ENCODE data around the gene SGMS2.
"Not testable (repeated sequence)": the region's sequence is repeated elsewhere in the genome, so short reads cannot be mapped to it uniquely, and the experiment has no call there.

The SGMS2 gene

DNA sequence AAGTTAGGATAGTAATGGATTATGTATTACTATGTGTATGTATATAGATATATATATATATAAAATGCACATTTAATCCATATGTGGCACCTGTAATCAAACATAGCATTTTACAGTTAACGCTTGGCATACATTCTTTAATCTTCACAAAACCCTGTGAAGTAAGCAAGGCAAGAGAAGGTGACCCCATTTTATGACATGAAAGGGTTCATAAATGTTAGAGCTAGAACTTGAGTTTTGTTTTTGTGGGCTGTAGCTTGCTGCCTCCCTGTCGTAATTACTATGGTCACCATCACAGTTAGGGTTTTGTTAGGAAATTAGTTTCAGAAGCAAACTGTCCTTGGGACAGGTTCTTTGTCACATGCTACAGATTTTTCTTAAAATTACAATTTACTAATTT lies 92.8 kb downstream of the SGMS2 start:
- H3K4me3 ChIP-seq (ENCODE audit: low read depth in 1 of 2, low read length in 2 of 2) = no peak overlapping the region
- no peaks in the 10 kb centered on the region for H3K4me1 ChIP-seq (ENCODE audit: control insufficient read depth in 1 of 2, insufficient read depth in 2 of 2, low read length in 2 of 2)
- no peak overlapping the region for H3K27ac ChIP-seq (ENCODE audit: low read length)
- peaks cover 0 to 6% of the 10 kb centered on the region in 2 donors for H3K9me3 ChIP-seq (ENCODE audit: control insufficient read depth in 1 of 2, low read length in 2 of 2)
- no peaks in the 10 kb centered on the region for H3K27me3 ChIP-seq (ENCODE audit: low read depth, low read length)
- H3K36me3 ChIP-seq (ENCODE audit: control insufficient read depth in 1 of 2, insufficient read depth in 2 of 2, low read length in 2 of 2) = peaks cover 0 to 6% of the 10 kb centered on the region in 2 donors

- Histone ChIP-seq H3K4me1 (ENCODE audit: control insufficient read depth in 1 of 2, insufficient read depth in 2 of 2, low read length in 2 of 2) (no peaks in the 10 kb centered on the region), H3K27me3 (ENCODE audit: low read depth, low read length) (no peaks in the 10 kb centered on the region), H3K36me3 (ENCODE audit: control insufficient read depth in 1 of 2, insufficient read depth in 2 of 2, low read length in 2 of 2) (no peaks in the 10 kb centered on the region), H3K4me3 (ENCODE audit: low read depth in 1 of 2, low read length in 2 of 2) (no peak overlapping the region), H3K9me3 (ENCODE audit: control insufficient read depth in 1 of 2, low read length in 2 of 2) (peaks cover 0 to 6% of the 10 kb centered on the region in 2 donors), H3K27ac (ENCODE audit: low read length) (no peak overlapping the region)
These were observed 98.0 kb downstream of the SGMS2 start for GRCh38 chr4:107922486-107923473.

GRCh38 chr4:107925713-107926112 lies 101.0 kb downstream of the SGMS2 start:
- H3K27ac ChIP-seq (ENCODE audit: low read length); H3K9me3 ChIP-seq (ENCODE audit: control insufficient read depth in 1 of 2, low read length in 2 of 2); H3K4me3 ChIP-seq (ENCODE audit: low read depth in 1 of 2, low read length in 2 of 2); H3K27me3 ChIP-seq (ENCODE audit: low read depth, low read length); H3K36me3 ChIP-seq (ENCODE audit: control insufficient read depth in 1 of 2, insufficient read depth in 2 of 2, low read length in 2 of 2); H3K4me1 ChIP-seq (ENCODE audit: control insufficient read depth in 1 of 2, insufficient read depth in 2 of 2, low read length in 2 of 2): not testable (repeated sequence)

DNA sequence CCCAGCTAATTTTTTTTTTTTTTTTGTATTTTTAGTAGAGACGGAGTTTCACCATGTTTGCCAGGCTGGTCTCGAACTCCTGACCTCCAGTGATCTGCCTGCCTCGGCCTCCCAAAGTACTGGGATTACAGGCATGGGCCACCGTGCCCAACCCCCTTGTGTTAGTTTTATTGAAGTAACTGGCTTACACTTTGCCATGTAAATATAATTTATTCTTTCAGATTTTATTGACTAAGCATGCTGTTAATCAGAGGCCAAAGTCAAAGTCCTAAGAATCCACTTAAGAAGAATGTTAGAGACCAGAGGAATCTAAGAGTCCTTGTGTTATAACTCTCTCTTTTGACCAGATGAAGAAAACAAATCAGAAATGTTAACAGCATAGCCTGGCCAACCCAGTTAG lies 102.1 kb downstream of the SGMS2 start:
- H3K4me1 ChIP-seq (ENCODE audit: control insufficient read depth in 1 of 2, insufficient read depth in 2 of 2, low read length in 2 of 2); H3K27ac ChIP-seq (ENCODE audit: low read length); H3K4me3 ChIP-seq (ENCODE audit: low read depth in 1 of 2, low read length in 2 of 2); H3K36me3 ChIP-seq (ENCODE audit: control insufficient read depth in 1 of 2, insufficient read depth in 2 of 2, low read length in 2 of 2); H3K9me3 ChIP-seq (ENCODE audit: control insufficient read depth in 1 of 2, low read length in 2 of 2); H3K27me3 ChIP-seq (ENCODE audit: low read depth, low read length): not testable (repeated sequence)

- H3K36me3 ChIP-seq (ENCODE audit: control insufficient read depth in 1 of 2, insufficient read depth in 2 of 2, low read length in 2 of 2) = no peaks in the 10 kb centered on the region
- peaks cover 0 to 13% of the 10 kb centered on the region in 2 donors for H3K4me1 ChIP-seq (ENCODE audit: control insufficient read depth in 1 of 2, insufficient read depth in 2 of 2, low read length in 2 of 2)
- peak within 1 kb of the TSS; percentile 90 to 93 for H3K4me3 ChIP-seq (ENCODE audit: low read depth in 1 of 2, low read length in 2 of 2)
- H3K27ac ChIP-seq (ENCODE audit: low read length) = peak within 1 kb of the TSS; percentile 78
- no peaks in the 10 kb centered on the region for H3K27me3 ChIP-seq (ENCODE audit: low read depth, low read length)
- no peaks in the 10 kb centered on the region for H3K9me3 ChIP-seq (ENCODE audit: control insufficient read depth in 1 of 2, low read length in 2 of 2)
These were observed 106.4 kb downstream of the SGMS2 start, which contains the start of gene CYP2U1 for GRCh38 chr4:107930821-107931774. TSS of gene CYP2U1 (plus strand) at chr4:107931549. CDS start at chr4:107931644, 95 bp downstream.

DNA sequence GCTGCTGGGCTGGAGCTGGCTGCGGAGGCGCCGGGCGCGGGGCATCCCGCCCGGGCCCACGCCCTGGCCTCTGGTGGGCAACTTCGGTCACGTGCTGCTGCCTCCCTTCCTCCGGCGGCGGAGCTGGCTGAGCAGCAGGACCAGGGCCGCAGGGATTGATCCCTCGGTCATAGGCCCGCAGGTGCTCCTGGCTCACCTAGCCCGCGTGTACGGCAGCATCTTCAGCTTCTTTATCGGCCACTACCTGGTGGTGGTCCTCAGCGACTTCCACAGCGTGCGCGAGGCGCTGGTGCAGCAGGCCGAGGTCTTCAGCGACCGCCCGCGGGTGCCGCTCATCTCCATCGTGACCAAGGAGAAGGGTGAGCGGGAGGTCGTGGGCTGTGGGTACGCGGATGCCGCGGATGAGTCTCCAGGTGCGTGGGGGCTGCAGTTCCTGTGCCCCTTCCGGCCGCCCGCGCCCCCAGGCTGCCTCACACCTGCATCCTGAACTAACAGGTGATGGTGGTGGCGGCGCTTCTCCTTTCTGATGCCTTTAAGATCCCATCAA lies 107.1 kb downstream of the SGMS2 start:
- peak overlapping the region; percentile 90 to 93 for H3K4me3 ChIP-seq (ENCODE audit: low read depth in 1 of 2, low read length in 2 of 2)
- peaks cover 0 to 13% of the 10 kb centered on the region in 2 donors for H3K4me1 ChIP-seq (ENCODE audit: control insufficient read depth in 1 of 2, insufficient read depth in 2 of 2, low read length in 2 of 2)
- H3K27ac ChIP-seq (ENCODE audit: low read length) = no peak overlapping the region
- H3K27me3 ChIP-seq (ENCODE audit: low read depth, low read length) = no peaks in the 10 kb centered on the region
- H3K36me3 ChIP-seq (ENCODE audit: control insufficient read depth in 1 of 2, insufficient read depth in 2 of 2, low read length in 2 of 2) = no peaks in the 10 kb centered on the region
- H3K9me3 ChIP-seq (ENCODE audit: control insufficient read depth in 1 of 2, low read length in 2 of 2) = no peaks in the 10 kb centered on the region

GRCh38 chr4:107935246-107935645 lies 110.5 kb downstream of the SGMS2 start:
- H3K4me3 ChIP-seq (ENCODE audit: low read depth in 1 of 2, low read length in 2 of 2) = no peak overlapping the region
- H3K27ac ChIP-seq (ENCODE audit: low read length) = no peak overlapping the region
- no peaks in the 10 kb centered on the region for H3K27me3 ChIP-seq (ENCODE audit: low read depth, low read length)
- peaks cover 0 to 13% of the 10 kb centered on the region in 2 donors for H3K4me1 ChIP-seq (ENCODE audit: control insufficient read depth in 1 of 2, insufficient read depth in 2 of 2, low read length in 2 of 2)
- H3K36me3 ChIP-seq (ENCODE audit: control insufficient read depth in 1 of 2, insufficient read depth in 2 of 2, low read length in 2 of 2) = peaks cover 0 to 3% of the 10 kb centered on the region in 2 donors
- H3K9me3 ChIP-seq (ENCODE audit: control insufficient read depth in 1 of 2, low read length in 2 of 2) = no peaks in the 10 kb centered on the region

DNA sequence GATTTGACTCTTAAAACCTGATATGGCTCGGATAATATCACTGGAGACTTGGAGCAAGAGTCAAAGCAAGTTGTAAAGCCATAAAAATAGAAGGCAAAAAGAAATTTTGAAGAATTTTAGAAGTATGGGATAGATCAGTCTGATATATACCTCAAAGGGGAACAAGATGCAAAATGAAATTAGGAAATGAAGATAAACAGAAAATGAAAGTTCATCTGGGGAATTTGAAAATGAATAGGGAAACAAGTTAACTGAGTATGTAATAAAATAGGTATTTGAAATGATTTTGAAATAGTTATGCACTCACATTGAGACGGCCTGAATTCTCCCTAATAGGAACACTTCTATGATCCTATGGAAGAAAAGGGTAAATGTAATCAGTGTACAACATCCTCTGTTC lies 112.3 kb downstream of the SGMS2 start:
- H3K4me3 ChIP-seq (ENCODE audit: low read depth in 1 of 2, low read length in 2 of 2) = no peak overlapping the region
- H3K27ac ChIP-seq (ENCODE audit: low read length) = no peak overlapping the region
- peaks cover 0 to 3% of the 10 kb centered on the region in 2 donors for H3K36me3 ChIP-seq (ENCODE audit: control insufficient read depth in 1 of 2, insufficient read depth in 2 of 2, low read length in 2 of 2)
- no peaks in the 10 kb centered on the region for H3K27me3 ChIP-seq (ENCODE audit: low read depth, low read length)
- peaks cover 0 to 13% of the 10 kb centered on the region in 2 donors for H3K4me1 ChIP-seq (ENCODE audit: control insufficient read depth in 1 of 2, insufficient read depth in 2 of 2, low read length in 2 of 2)
- no peaks in the 10 kb centered on the region for H3K9me3 ChIP-seq (ENCODE audit: control insufficient read depth in 1 of 2, low read length in 2 of 2)

GRCh38 chr4:107939307-107939706 lies 114.6 kb downstream of the SGMS2 start:
- H3K27ac ChIP-seq (ENCODE audit: low read length) = no peak overlapping the region
- no peaks in the 10 kb centered on the region for H3K27me3 ChIP-seq (ENCODE audit: low read depth, low read length)
- H3K4me3 ChIP-seq (ENCODE audit: low read depth in 1 of 2, low read length in 2 of 2) = no peak overlapping the region
- H3K9me3 ChIP-seq (ENCODE audit: control insufficient read depth in 1 of 2, low read length in 2 of 2) = no peaks in the 10 kb centered on the region
- peaks cover 0 to 3% of the 10 kb centered on the region in 2 donors for H3K36me3 ChIP-seq (ENCODE audit: control insufficient read depth in 1 of 2, insufficient read depth in 2 of 2, low read length in 2 of 2)
- H3K4me1 ChIP-seq (ENCODE audit: control insufficient read depth in 1 of 2, insufficient read depth in 2 of 2, low read length in 2 of 2) = peaks cover 0 to 4% of the 10 kb centered on the region in 2 donors

DNA sequence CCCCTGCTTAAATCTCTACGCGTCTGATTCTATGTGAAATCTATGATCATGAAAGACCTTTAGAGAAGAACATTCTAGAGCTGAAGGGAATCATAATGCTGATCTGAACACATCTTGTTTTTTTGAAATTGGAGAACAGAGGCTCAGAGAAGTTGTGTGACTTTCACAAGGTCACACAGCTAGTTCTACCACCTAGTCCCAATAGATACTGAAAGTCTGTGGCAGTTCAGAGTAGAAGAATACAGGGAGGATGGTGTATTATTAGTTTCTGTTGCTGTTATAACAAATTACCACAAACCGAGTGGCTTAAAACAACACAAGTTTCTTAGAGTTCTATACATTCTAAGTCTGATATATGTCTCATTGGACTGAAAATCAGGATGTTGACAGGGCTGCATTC lies 121.1 kb downstream of the SGMS2 start:
- Histone ChIP-seq H3K4me1 (ENCODE audit: control insufficient read depth in 1 of 2, insufficient read depth in 2 of 2, low read length in 2 of 2) (no peaks in the 10 kb centered on the region), H3K27ac (ENCODE audit: low read length) (no peak overlapping the region), H3K4me3 (ENCODE audit: low read depth in 1 of 2, low read length in 2 of 2) (no peak overlapping the region), H3K27me3 (ENCODE audit: low read depth, low read length) (no peaks in the 10 kb centered on the region), H3K36me3 (ENCODE audit: control insufficient read depth in 1 of 2, insufficient read depth in 2 of 2, low read length in 2 of 2) (peaks cover 21 to 50% of the 10 kb centered on the region in 2 donors), H3K9me3 (ENCODE audit: control insufficient read depth in 1 of 2, low read length in 2 of 2) (no peaks in the 10 kb centered on the region)
